Loucy (cell line): Measurements from ENCODE around the gene OMD.

Experiments
- EZH2phosphoT487 ChIP-seq: fragments of 200-600 bp; IDR thresholded peaks from 2 replicates; pipeline ENCODE4 v1.6.1; 2018; ENCODE audit warnings: antibody characterized with exemption, mild to moderate bottlenecking, moderate library complexity, borderline replicate concordance
- TF ChIP-seq, protein P1 (sequence below): fragments of 200-600 bp; sonication (generic); conservative IDR thresholded peaks from 2 replicates; pipeline ENCODE4 v1.5.1; 2014; ENCODE audit warnings: mild to moderate bottlenecking, antibody characterized with exemption, low read length

DNA sequence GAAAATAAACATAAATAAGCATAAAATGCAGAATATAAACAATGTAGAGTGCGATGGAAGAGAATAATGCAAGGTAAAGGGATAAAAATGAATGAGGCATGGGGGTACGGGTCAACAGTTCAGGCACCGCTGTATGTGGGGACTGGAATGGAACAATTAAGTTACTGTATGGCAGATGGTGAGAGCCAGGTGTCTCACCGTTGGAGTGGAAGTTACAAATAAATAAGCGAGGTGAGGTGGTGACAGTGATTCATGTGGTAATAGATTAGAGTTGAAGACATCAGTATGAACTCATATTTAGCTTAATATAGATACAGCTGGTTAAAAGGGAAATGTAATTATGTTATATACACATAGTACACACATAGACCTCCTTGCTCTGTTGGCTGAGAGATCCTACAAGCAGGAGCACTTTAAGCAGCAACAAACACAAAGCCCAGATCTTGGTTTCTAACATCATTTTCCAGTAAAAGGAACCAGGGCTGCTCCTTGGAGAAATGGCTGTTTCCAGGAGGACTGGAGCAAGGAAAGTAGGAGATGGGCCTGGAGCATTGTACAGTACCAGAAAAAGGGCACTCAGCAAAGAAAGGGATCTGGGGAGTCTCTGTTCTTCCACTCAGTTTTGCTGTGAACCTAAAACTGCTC, 2.4 kb upstream of the OMD start:
- TF ChIP-seq, protein P1, sequence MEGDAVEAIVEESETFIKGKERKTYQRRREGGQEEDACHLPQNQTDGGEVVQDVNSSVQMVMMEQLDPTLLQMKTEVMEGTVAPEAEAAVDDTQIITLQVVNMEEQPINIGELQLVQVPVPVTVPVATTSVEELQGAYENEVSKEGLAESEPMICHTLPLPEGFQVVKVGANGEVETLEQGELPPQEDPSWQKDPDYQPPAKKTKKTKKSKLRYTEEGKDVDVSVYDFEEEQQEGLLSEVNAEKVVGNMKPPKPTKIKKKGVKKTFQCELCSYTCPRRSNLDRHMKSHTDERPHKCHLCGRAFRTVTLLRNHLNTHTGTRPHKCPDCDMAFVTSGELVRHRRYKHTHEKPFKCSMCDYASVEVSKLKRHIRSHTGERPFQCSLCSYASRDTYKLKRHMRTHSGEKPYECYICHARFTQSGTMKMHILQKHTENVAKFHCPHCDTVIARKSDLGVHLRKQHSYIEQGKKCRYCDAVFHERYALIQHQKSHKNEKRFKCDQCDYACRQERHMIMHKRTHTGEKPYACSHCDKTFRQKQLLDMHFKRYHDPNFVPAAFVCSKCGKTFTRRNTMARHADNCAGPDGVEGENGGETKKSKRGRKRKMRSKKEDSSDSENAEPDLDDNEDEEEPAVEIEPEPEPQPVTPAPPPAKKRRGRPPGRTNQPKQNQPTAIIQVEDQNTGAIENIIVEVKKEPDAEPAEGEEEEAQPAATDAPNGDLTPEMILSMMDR, result no peak
- TF ChIP-seq EZH2phosphoT487, result no peak
